VCaP (cell line): ENCODE results near the gene LVRN.

Experiments used
- H3K27ac ChIP-seq: fragments of 450-650 bp; 2 replicates; pipeline ENCODE4 v1.5.1; 2017
- CTCF ChIP-seq: fragments of 450-650 bp; conservative IDR thresholded peaks from 2 replicates; pipeline ENCODE4 v1.5.1; 2017; ENCODE audit warnings: mild to moderate bottlenecking, moderate library complexity

Gene LVRN

GRCh38 chr5:116035123-116035522 lies 72.8 kb downstream of the LVRN start:
- H3K27ac ChIP-seq = no peak overlapping the region
- no peak for TF ChIP-seq CTCF

- no peak overlapping the region for H3K27ac ChIP-seq
- TF ChIP-seq CTCF = peak; percentile 58
These were observed 75.1 kb downstream of the LVRN start for GRCh38 chr5:116037236-116037822.

- no peak for TF ChIP-seq CTCF
- H3K27ac ChIP-seq = no peak overlapping the region
These were observed 76.5 kb downstream of the LVRN start for GRCh38 chr5:116038817-116039216.

- H3K27ac ChIP-seq = no peak overlapping the region
- no peak for TF ChIP-seq CTCF
These were observed 80.1 kb downstream of the LVRN start for GRCh38 chr5:116042375-116042774.

- H3K27ac ChIP-seq = no peak overlapping the region
These were observed 81.8 kb downstream of the LVRN start for GRCh38 chr5:116044073-116044472.

GRCh38 chr5:116045821-116046220 lies 83.5 kb downstream of the LVRN start:
- no peak for TF ChIP-seq CTCF
- H3K27ac ChIP-seq = no peak overlapping the region

More at GRCh38 chr5:116044073-116044472, 81.8 kb downstream of the LVRN start:
- TF ChIP-seq CTCF = no peak

GRCh38 chr5:116046261-116046660 lies 84.0 kb downstream of the LVRN start:
- TF ChIP-seq CTCF = no peak
- no peak overlapping the region for H3K27ac ChIP-seq
